ENCODE measurements around the gene HMGB2.

GRCh38 chr4:173288698-173289352 lies 45.3 kb downstream of the HMGB2 start:
- TF ChIP-seq YY1 (IDR thresholded peaks at IDR 0.05; ENCODE audit: insufficient read depth, insufficient read length), result no peak
- no peak for TF ChIP-seq ZNF274 (IDR thresholded peaks at IDR 0.05; ENCODE audit: low read depth, low read length)
